Loucy (cell line): ENCODE data around the gene TMEM97.

ENCODE experiments used
- CTCF ChIP-seq: fragments of 200-600 bp; sonication (generic); conservative IDR thresholded peaks from 2 replicates; pipeline ENCODE4 v1.5.1; 2014; ENCODE audit warnings: mild to moderate bottlenecking, antibody characterized with exemption, low read length
- EZH2phosphoT487 ChIP-seq: fragments of 200-600 bp; IDR thresholded peaks from 2 replicates; pipeline ENCODE4 v1.6.1; 2018; ENCODE audit warnings: antibody characterized with exemption, mild to moderate bottlenecking, moderate library complexity, borderline replicate concordance

GRCh38 chr17:28306954-28307401, 12.0 kb upstream of the TMEM97 start:
- TF ChIP-seq CTCF (no peak), EZH2phosphoT487 (no peak)
